Trophoblast cell (in vitro differentiated cells and primary cell): Measurements from ENCODE around the gene MAPK7.

Source experiments
- DNase-seq, 2 donors: peaks; one replicate each; pipeline ENCODE4 v3.0.0-alpha.2; 2016
- H2AFZ ChIP-seq: 2 replicates; pipeline ENCODE4 v1.6.1; 2013; ENCODE audit warnings: low read length, moderate library complexity, mild to moderate bottlenecking; ENCODE audit not compliant: insufficient read depth, poor library complexity
- H2AK5ac ChIP-seq: 2 replicates; pipeline ENCODE4 v1.6.1; 2013; ENCODE audit warnings: mild to moderate bottlenecking, low read length
- H2BK120ac ChIP-seq: 2 replicates; pipeline ENCODE4 v1.6.1; 2013; ENCODE audit warnings: low read length, mild to moderate bottlenecking, moderate library complexity; ENCODE audit not compliant: insufficient read depth, poor library complexity
- H2BK12ac ChIP-seq: 2 replicates; pipeline ENCODE4 v1.6.1; 2013; ENCODE audit warnings: mild to moderate bottlenecking, low read length, moderate library complexity
- H2BK5ac ChIP-seq: 2 replicates; pipeline ENCODE4 v1.6.1; 2013; ENCODE audit warnings: low read length, low read depth, moderate library complexity, mild to moderate bottlenecking; ENCODE audit not compliant: poor library complexity
- H3K14ac ChIP-seq: 2 replicates; pipeline ENCODE4 v1.6.1; 2013; ENCODE audit warnings: mild to moderate bottlenecking, low read length
- H3K18ac ChIP-seq: 2 replicates; pipeline ENCODE4 v1.6.1; 2013; ENCODE audit warnings: mild to moderate bottlenecking, low read length
- H3K23ac ChIP-seq: 2 replicates; pipeline ENCODE4 v1.6.1; 2013; ENCODE audit warnings: low read length
- H3K27ac ChIP-seq: 2 replicates; pipeline ENCODE4 v1.5.1; 2013; ENCODE audit warnings: low read depth, mild to moderate bottlenecking, inconsistent platforms, low read length, moderate library complexity
- H3K27me3 ChIP-seq: 2 replicates; pipeline ENCODE4 v1.6.1; 2013; ENCODE audit warnings: inconsistent platforms, mild to moderate bottlenecking, low read length, moderate library complexity; ENCODE audit not compliant: insufficient read depth
- H3K36me3 ChIP-seq, 2 experiments: 1 replicate in 1 of 2; 2 replicates in 1 of 2; pipeline ENCODE4 v1.6.1; 2013; ENCODE audit warnings: low read length in 2 of 2, mild to moderate bottlenecking in 2 of 2, moderate library complexity in 1 of 2; ENCODE audit not compliant: insufficient read depth in 2 of 2, control insufficient read depth in 1 of 2
- H3K4ac ChIP-seq: 2 replicates; pipeline ENCODE4 v1.6.1; 2013; ENCODE audit warnings: low read depth, mild to moderate bottlenecking, low read length, moderate library complexity
- H3K4me1 ChIP-seq, 2 experiments: 1 replicate in 1 of 2; 2 replicates in 1 of 2; pipeline ENCODE4 v1.6.1; 2013; ENCODE audit warnings: low read length in 2 of 2, mild to moderate bottlenecking in 2 of 2, moderate library complexity in 1 of 2; ENCODE audit not compliant: insufficient read depth in 2 of 2, control insufficient read depth in 1 of 2
- H3K4me2 ChIP-seq: 2 replicates; pipeline ENCODE4 v1.6.1; 2013; ENCODE audit warnings: inconsistent platforms, mild to moderate bottlenecking, low read length, moderate library complexity
- H3K4me3 ChIP-seq: 2 replicates; pipeline ENCODE4 v1.5.1; 2013; ENCODE audit warnings: mild to moderate bottlenecking, low read depth, low read length, inconsistent platforms
- H3K79me1 ChIP-seq: one replicate; pipeline ENCODE4 v1.6.1; 2013; ENCODE audit warnings: low read length
- H3K79me2 ChIP-seq: 2 replicates; pipeline ENCODE4 v1.6.1; 2013; ENCODE audit warnings: low read length, mild to moderate bottlenecking; ENCODE audit not compliant: control insufficient read depth, insufficient read depth, poor library complexity
- H3K9ac ChIP-seq: 2 replicates; pipeline ENCODE4 v1.6.1; 2013; ENCODE audit warnings: mild to moderate bottlenecking, low read length
- H3K9me3 ChIP-seq: 2 replicates; pipeline ENCODE4 v1.6.1; 2013; ENCODE audit warnings: low read depth, mild to moderate bottlenecking, control low read depth, inconsistent platforms, low read length; ENCODE audit not compliant: insufficient read depth
- H4K12ac ChIP-seq: 2 replicates; pipeline ENCODE4 v1.6.1; 2013; ENCODE audit warnings: low read depth, mild to moderate bottlenecking, low read length, moderate library complexity
- H4K8ac ChIP-seq: 2 replicates; pipeline ENCODE4 v1.6.1; 2013; ENCODE audit warnings: low read depth, mild to moderate bottlenecking, low read length, moderate library complexity
- H4K91ac ChIP-seq: one replicate; pipeline ENCODE4 v1.6.1; 2013; ENCODE audit warnings: low read depth, mild to moderate bottlenecking, low read length, moderate library complexity
- WGBS: extraction: QIAGEN DNeasy Blood & Tissue Kit; methylation state at CpG from one replicate; pipeline ENCODE4 v1.1.7; 2013; ENCODE audit warnings: missing lambda C conversion rate; ENCODE audit not compliant: insufficient read length, insufficient coverage; ENCODE audit errors: extremely low coverage; 5-methylcytosine and 5-hydroxymethylcytosine counted together

MAPK7 gene

GRCh38 chr17:19359856-19360255 is 18.4 kb upstream of the MAPK7 start:
- no peak overlapping the region for H3K9ac ChIP-seq
- no peak overlapping the region for H3K4me3 ChIP-seq
- H3K27me3 ChIP-seq: no peaks in the 10 kb centered on the region
- H4K91ac ChIP-seq: no peak overlapping the region
- H2BK12ac ChIP-seq: no peak overlapping the region
- no peak overlapping the region for H2AK5ac ChIP-seq
- H4K12ac ChIP-seq: no peak overlapping the region
- H3K14ac ChIP-seq: no peak overlapping the region
- no peaks in the 10 kb centered on the region for H3K36me3 ChIP-seq
- H3K79me2 ChIP-seq: peaks cover 2% of the 10 kb centered on the region
- peaks cover 4% of the 10 kb centered on the region for H3K9me3 ChIP-seq
- no peak overlapping the region for H3K18ac ChIP-seq
- H3K27ac ChIP-seq: no peak overlapping the region
- H3K4ac ChIP-seq: no peak overlapping the region
- peaks cover 8% of the 10 kb centered on the region for H3K79me1 ChIP-seq
- H3K4me1 ChIP-seq: peaks cover 4 to 6% of the 10 kb centered on the region in 2 experiments
- H2AFZ ChIP-seq: no peak overlapping the region
- no peak overlapping the region for H2BK5ac ChIP-seq
- no CpG with 5 or more reads among the region's 5 CpGs for WGBS
- no peak for DNase-seq
- no peak overlapping the region for H2BK120ac ChIP-seq
- no peak overlapping the region for H3K23ac ChIP-seq
- H4K8ac ChIP-seq: no peak overlapping the region
- H3K4me2 ChIP-seq: no peak overlapping the region

GRCh38 chr17:19360772-19361171 is 17.5 kb upstream of the MAPK7 start:
- peaks cover 8% of the 10 kb centered on the region for H3K79me1 ChIP-seq
- H3K4me1 ChIP-seq: peaks cover 4 to 6% of the 10 kb centered on the region in 2 experiments
- H4K91ac ChIP-seq: no peak overlapping the region
- no peak overlapping the region for H2BK5ac ChIP-seq
- H2AFZ ChIP-seq: no peak overlapping the region
- H3K18ac ChIP-seq: no peak overlapping the region
- no peak overlapping the region for H3K23ac ChIP-seq
- no peak overlapping the region for H3K4me3 ChIP-seq
- H3K9me3 ChIP-seq: peaks cover 4% of the 10 kb centered on the region
- WGBS: no CpG with 5 or more reads among the region's 8 CpGs
- no peak overlapping the region for H4K12ac ChIP-seq
- H3K79me2 ChIP-seq: peaks cover 2% of the 10 kb centered on the region
- no peak overlapping the region for H3K9ac ChIP-seq
- H2BK120ac ChIP-seq: no peak overlapping the region
- H4K8ac ChIP-seq: no peak overlapping the region
- no peak overlapping the region for H3K4me2 ChIP-seq
- no peaks in the 10 kb centered on the region for H3K27me3 ChIP-seq
- no peak overlapping the region for H3K27ac ChIP-seq
- H3K14ac ChIP-seq: no peak overlapping the region
- H2AK5ac ChIP-seq: no peak overlapping the region
- no peak for DNase-seq
- H2BK12ac ChIP-seq: no peak overlapping the region
- H3K4ac ChIP-seq: no peak overlapping the region
- H3K36me3 ChIP-seq: no peaks in the 10 kb centered on the region

- Histone ChIP-seq H3K4me3 (no peak overlapping the region), H4K91ac (no peak overlapping the region), H3K4me1 (peaks cover 4 to 6% of the 10 kb centered on the region in 2 experiments), H2AK5ac (no peak overlapping the region), H3K27ac (no peak overlapping the region), H2AFZ (no peak overlapping the region), H3K18ac (no peak overlapping the region), H3K79me2 (peaks cover 2% of the 10 kb centered on the region), H3K79me1 (peaks cover 8% of the 10 kb centered on the region), H3K23ac (no peak overlapping the region), H3K9me3 (peaks cover 4% of the 10 kb centered on the region), H3K9ac (no peak overlapping the region), H3K14ac (no peak overlapping the region), H3K27me3 (no peaks in the 10 kb centered on the region), H2BK12ac (no peak overlapping the region), H2BK5ac (no peak overlapping the region), H2BK120ac (no peak overlapping the region), H4K8ac (no peak overlapping the region), H3K4ac (no peak overlapping the region), H4K12ac (no peak overlapping the region), H3K36me3 (no peaks in the 10 kb centered on the region), H3K4me2 (no peak overlapping the region)
- DNase-seq: no peak
- WGBS: no CpG with 5 or more reads among the region's 6 CpGs
Measured at GRCh38 chr17:19361326-19361725, 17.0 kb upstream of the MAPK7 start.

- no peak for DNase-seq
- H4K8ac ChIP-seq: peak overlapping the region; percentile 23
- peaks cover 2% of the 10 kb centered on the region for H3K79me2 ChIP-seq
- peak overlapping the region; percentile 46 for H3K14ac ChIP-seq
- no peak overlapping the region for H3K18ac ChIP-seq
- H3K27ac ChIP-seq: no peak overlapping the region
- H3K4me2 ChIP-seq: peak overlapping the region; percentile 64
- WGBS: no CpG with 5 or more reads among the region's 16 CpGs
- no peak overlapping the region for H2BK120ac ChIP-seq
- H3K9ac ChIP-seq: peak overlapping the region; percentile 10
- no peak overlapping the region for H2BK5ac ChIP-seq
- no peak overlapping the region for H2BK12ac ChIP-seq
- H4K91ac ChIP-seq: peak overlapping the region; percentile 2
- no peaks in the 10 kb centered on the region for H3K27me3 ChIP-seq
- H3K4me1 ChIP-seq: peaks cover 4 to 6% of the 10 kb centered on the region in 2 experiments
- no peak overlapping the region for H3K23ac ChIP-seq
- peaks cover 8% of the 10 kb centered on the region for H3K79me1 ChIP-seq
- peak overlapping the region; percentile 80 for H3K4me3 ChIP-seq
- H2AFZ ChIP-seq: peak overlapping the region; percentile 41
- H3K4ac ChIP-seq: no peak overlapping the region
- peak overlapping the region; percentile 54 for H4K12ac ChIP-seq
- H3K9me3 ChIP-seq: peaks cover 4% of the 10 kb centered on the region
- no peaks in the 10 kb centered on the region for H3K36me3 ChIP-seq
- H2AK5ac ChIP-seq: peak overlapping the region; percentile 10
Measured at GRCh38 chr17:19361944-19362276, 16.4 kb upstream of the MAPK7 start.
